Fibroblast of lung (primary cell): ENCODE measurements around the gene COL3A1. TPM values are rescaled to one million over a fixed set of nuclear protein-coding genes. Genes with fewer than 3 reads are reported as not detected.
A peak's percentile ranks its signal among the peaks of the same experiment; 100 is the strongest.

Experiments
- DNase-seq, 2 donors: peaks; one replicate each; pipeline versions ENCODE4 v3.0.0 to v3.0.0-alpha.2; 2010; ENCODE audit warnings: low read depth in 2 of 2
- H2AFZ ChIP-seq: 2 replicates; pipeline ENCODE4 v1.5.1; 2012; ENCODE audit warnings: low read length, control low read depth, inconsistent platforms
- H3K27ac ChIP-seq: 2 replicates; pipeline ENCODE4 v1.5.1; 2011; ENCODE audit warnings: low read length, control low read depth; ENCODE audit not compliant: insufficient read depth
- H3K27me3 ChIP-seq: 2 replicates; pipeline ENCODE4 v1.5.1; 2011; ENCODE audit warnings: mild to moderate bottlenecking, low read length; ENCODE audit not compliant: control insufficient read depth, insufficient read depth
- H3K36me3 ChIP-seq: 2 replicates; pipeline ENCODE4 v1.5.1; 2011; ENCODE audit warnings: low read length; ENCODE audit not compliant: control insufficient read depth, insufficient read depth
- H3K4me1 ChIP-seq: 2 replicates; pipeline ENCODE4 v1.5.1; 2011; ENCODE audit warnings: low read length; ENCODE audit not compliant: control insufficient read depth, insufficient read depth; ENCODE audit errors: extremely low read depth
- H3K4me2 ChIP-seq: 2 replicates; pipeline ENCODE4 v1.5.1; 2011; ENCODE audit warnings: low read length, control low read depth; ENCODE audit not compliant: insufficient read depth; ENCODE audit errors: extremely low read depth
- H3K4me3 ChIP-seq, 4 experiments: fragments of 200-600 bp in 1 of 4; sonication (generic) in 1 of 4; replicated peaks in 1 of 4; 2 replicates each; pipeline ENCODE4 v1.5.1; 2011 to 2016; ENCODE audit warnings: low read length in 4 of 4, low read depth in 3 of 4, mild to moderate bottlenecking in 3 of 4, control low read depth in 2 of 4, inconsistent platforms in 1 of 4, mixed read lengths in 1 of 4; ENCODE audit not compliant: insufficient read depth in 1 of 4; ENCODE audit errors: control extremely low read depth in 1 of 4
- H3K79me2 ChIP-seq: 2 replicates; pipeline ENCODE4 v1.5.1; 2012; ENCODE audit warnings: mild to moderate bottlenecking, low read length, inconsistent platforms; ENCODE audit not compliant: control insufficient read depth, insufficient read depth
- H3K9ac ChIP-seq: 2 replicates; pipeline ENCODE4 v1.5.1; 2011; ENCODE audit warnings: mild to moderate bottlenecking, low read length, control low read depth; ENCODE audit not compliant: insufficient read depth
- H3K9me3 ChIP-seq: 2 replicates; pipeline ENCODE4 v1.5.1; 2012; ENCODE audit warnings: low read depth, low read length; ENCODE audit not compliant: control insufficient read depth, insufficient read depth
- H4K20me1 ChIP-seq: 2 replicates; pipeline ENCODE4 v1.5.1; 2011; ENCODE audit warnings: low read length; ENCODE audit not compliant: control insufficient read depth, insufficient read depth; ENCODE audit errors: extremely low read depth
- CTCF ChIP-seq, 2 donors: IDR thresholded peaks in 1 of 2; conservative IDR thresholded peaks in 1 of 2; 1 replicate in 1 of 2; 2 replicates in 1 of 2; pipeline ENCODE4 v1.5.1; 2011 to 2012; ENCODE audit warnings: low read length in 2 of 2, control low read depth in 1 of 2, inconsistent platforms in 1 of 2, low read depth in 1 of 2, mild to moderate bottlenecking in 1 of 2
- EZH2 ChIP-seq: IDR thresholded peaks from 2 replicates; pipeline ENCODE4 v1.5.1; 2012; ENCODE audit warnings: low read length, control low read depth, mild to moderate bottlenecking; ENCODE audit errors: missing control alignments
- polyA plus RNA-seq, 2 donors: library from polyadenylated mRNA; depleted of rRNA in 1 of 2; stranded (reverse) in 1 of 2; unstranded in 1 of 2; fragments of >200 nt; gene quantifications; 2 replicates each; pipeline ENCODE4 v1.2.1, GENCODE V29; 2011 to 2012; ENCODE audit warnings: missing spikeins in 1 of 2
- total RNA-seq: library from RNA; depleted of rRNA; stranded (reverse); fragments of >200 nt; gene quantifications from 2 replicates; pipeline ENCODE4 v1.2.1, GENCODE V29; 2014

Gene COL3A1
- total and polyA plus RNA-seq, 2 donors (not counting 1 experiment from before 2014, with no cell fraction given), result 925 to 2,255 TPM

- Histone ChIP-seq H3K36me3 (peaks cover 2% of the 10 kb centered on the region), H3K27me3 (no peaks in the 10 kb centered on the region), H4K20me1 (no peaks in the 10 kb centered on the region), H3K79me2 (peaks cover 62% of the 10 kb centered on the region), H2AFZ (no peak overlapping the region), H3K27ac (peak overlapping the region; percentile 44), H3K4me3 (peak overlapping the region in 3 of 4 experiments; percentile 31 to 83 (median 35)), H3K4me1 (peaks cover 12% of the 10 kb centered on the region), H3K4me2 (peak overlapping the region; percentile 84), H3K9ac (no peak overlapping the region), H3K9me3 (no peaks in the 10 kb centered on the region)
- peak; percentile 49 to 53 for TF ChIP-seq CTCF (conservative IDR thresholded peaks at IDR 0.05 in 1 of 2, IDR thresholded peaks at IDR 0.05 in 1 of 2; ENCODE audit: low read depth in 1 of 2, low read length in 2 of 2)
- TF ChIP-seq EZH2, result no peak
- peak; percentile 83 to 93 for DNase-seq
These were observed 9.4 kb downstream of the COL3A1 start for GRCh38 chr2:188983427-188984064.

DNA sequence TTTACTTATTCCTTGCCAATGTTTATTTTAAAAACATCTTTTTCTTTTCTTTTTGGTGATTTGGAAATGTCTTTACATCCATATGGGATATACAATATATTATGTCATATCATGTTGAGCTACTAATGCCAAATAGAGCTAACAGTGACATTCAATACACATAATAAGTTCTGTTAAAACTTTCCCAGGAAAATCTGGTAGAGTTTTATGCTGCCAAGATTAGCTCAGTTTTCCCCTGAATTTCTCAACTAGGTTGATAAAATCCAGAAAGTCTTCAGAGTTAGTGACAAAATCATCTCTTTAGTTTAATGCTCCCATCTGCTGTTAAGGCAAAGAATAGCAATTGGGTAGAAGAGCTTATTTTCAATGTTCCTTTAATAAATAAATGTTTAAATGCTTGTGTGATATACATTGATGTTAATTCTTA, 9.9 kb downstream of the COL3A1 start:
- H3K4me1 ChIP-seq, result peaks cover 12% of the 10 kb centered on the region
- H3K27ac ChIP-seq, result peak overlapping the region; percentile 32

DNA sequence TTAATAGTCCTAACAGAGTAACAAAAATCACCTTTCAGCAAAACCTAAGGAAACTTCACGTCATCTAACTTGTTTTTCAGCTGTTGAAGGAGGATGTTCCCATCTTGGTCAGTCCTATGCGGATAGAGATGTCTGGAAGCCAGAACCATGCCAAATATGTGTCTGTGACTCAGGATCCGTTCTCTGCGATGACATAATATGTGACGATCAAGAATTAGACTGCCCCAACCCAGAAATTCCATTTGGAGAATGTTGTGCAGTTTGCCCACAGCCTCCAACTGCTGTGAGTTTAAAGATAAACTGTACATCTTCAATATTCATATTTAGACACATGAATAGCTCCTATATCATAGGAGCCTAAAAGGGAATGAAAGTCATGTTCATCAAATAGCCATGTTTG, 10.5 kb downstream of the COL3A1 start:
- Histone ChIP-seq H3K9ac (no peak overlapping the region), H4K20me1 (no peaks in the 10 kb centered on the region), H3K4me1 (peaks cover 10% of the 10 kb centered on the region), H3K79me2 (peaks cover 51% of the 10 kb centered on the region), H2AFZ (no peak overlapping the region), H3K36me3 (peaks cover 2% of the 10 kb centered on the region), H3K4me2 (peak overlapping the region; percentile 36), H3K27ac (peak overlapping the region; percentile 32), H3K27me3 (no peaks in the 10 kb centered on the region), H3K9me3 (no peaks in the 10 kb centered on the region), H3K4me3 (peak overlapping the region in 2 of 4 experiments; percentile 15 to 18)
- DNase-seq, result peak; percentile 89 to 97
- no peak for TF ChIP-seq CTCF (conservative IDR thresholded peaks at IDR 0.05 in 1 of 2, IDR thresholded peaks at IDR 0.05 in 1 of 2; ENCODE audit: low read depth in 1 of 2, low read length in 2 of 2)

More for the DNA sequence above, 9.9 kb downstream of the COL3A1 start:
- peak; percentile 66 to 94 for DNase-seq
- Histone ChIP-seq H3K9me3 (no peaks in the 10 kb centered on the region), H3K79me2 (peaks cover 57% of the 10 kb centered on the region), H3K9ac (no peak overlapping the region), H3K4me3 (peak overlapping the region in 2 of 4 experiments; percentile 15 to 18), H3K27me3 (no peaks in the 10 kb centered on the region), H4K20me1 (no peaks in the 10 kb centered on the region), H3K36me3 (peaks cover 2% of the 10 kb centered on the region), H3K4me2 (peak overlapping the region; percentile 36), H2AFZ (no peak overlapping the region)
- TF ChIP-seq EZH2, result no peak
- TF ChIP-seq CTCF (conservative IDR thresholded peaks at IDR 0.05 in 1 of 2, IDR thresholded peaks at IDR 0.05 in 1 of 2; ENCODE audit: low read depth in 1 of 2, low read length in 2 of 2), result peak in 1 of 2 donors; percentile 40
